WTC11 (cell line): ENCODE data around the gene KCTD1. TPM values are rescaled to one million over a fixed set of nuclear protein-coding genes. Genes with fewer than 3 reads are reported as not detected.

Experiments
- ATAC-seq: fragments of 200-7000 bp; cut with Tn5 transposase; 2 replicates; pipeline ENCODE4 v1.10.0; 2021; ENCODE audit warnings: mild to moderate bottlenecking, moderate library complexity
- CTCF ChIA-PET: fragments of 300-600 bp; sonication (Branson Sonifier 250); formaldehyde crosslinking; loops from one replicate; lab custom pipeline; 2021; ENCODE audit warnings: antibody characterized with exemption; lab: Charles Lee
- POLR2A ChIA-PET: fragments of 350-600 bp; sonication (Branson Sonifier 250); formaldehyde crosslinking; loops from one replicate; lab custom pipeline; 2021; ENCODE audit warnings: antibody characterized with exemption; lab: Charles Lee
- DNase-seq: peaks from one replicate; pipeline ENCODE4 v3.0.0; 2021; ENCODE audit warnings: low spot score
- H3K27ac Mint-ChIP-seq: 2 replicates; pipeline ENCODE4 v1.8.0; 2021; ENCODE audit warnings: mixed read lengths
- H3K27me3 Mint-ChIP-seq: 2 replicates; pipeline ENCODE4 v1.8.0; 2021; ENCODE audit warnings: low read depth, mild to moderate bottlenecking, moderate library complexity, mixed read lengths
- H3K36me3 Mint-ChIP-seq: 2 replicates; pipeline ENCODE4 v1.8.0; 2021; ENCODE audit warnings: mixed read lengths
- H3K4me1 Mint-ChIP-seq: 2 replicates; pipeline ENCODE4 v1.8.0; 2022; ENCODE audit warnings: mixed read lengths
- H3K4me3 Mint-ChIP-seq: 2 replicates; pipeline ENCODE4 v1.8.0; 2021; ENCODE audit warnings: mild to moderate bottlenecking, moderate library complexity, mixed read lengths
- H3K9me3 Mint-ChIP-seq: 2 replicates; pipeline ENCODE4 v1.8.0; 2021; ENCODE audit warnings: mixed read lengths
- CBFB ChIP-seq: sonication (generic); formaldehyde crosslinking; IDR thresholded peaks from 2 replicates; pipeline ENCODE4 v1.8.1; 2022; ENCODE audit warnings: mild to moderate bottlenecking, low read depth, missing genetic modification reagents
- CREB1 ChIP-seq: sonication (generic); formaldehyde crosslinking; IDR thresholded peaks from 2 replicates; pipeline ENCODE4 v1.8.0; 2023; ENCODE audit warnings: mild to moderate bottlenecking, missing genetic modification reagents
- ETV6 ChIP-seq: sonication (generic); formaldehyde crosslinking; IDR thresholded peaks from 2 replicates; pipeline ENCODE4 v1.8.1; 2022; ENCODE audit warnings: mild to moderate bottlenecking, missing genetic modification reagents
- FOXK1 ChIP-seq: sonication (generic); formaldehyde crosslinking; IDR thresholded peaks from 2 replicates; pipeline ENCODE4 v1.8.0; 2022; ENCODE audit warnings: mild to moderate bottlenecking, moderate library complexity, missing genetic modification reagents
- IRF2 ChIP-seq: sonication (generic); formaldehyde crosslinking; IDR thresholded peaks from 2 replicates; pipeline ENCODE4 v1.8.0; 2022; ENCODE audit warnings: low read depth, missing genetic modification reagents, borderline replicate concordance
- MYBL2 ChIP-seq: sonication (generic); formaldehyde crosslinking; IDR thresholded peaks from 2 replicates; pipeline ENCODE4 v1.8.1; 2023; ENCODE audit warnings: mild to moderate bottlenecking, moderate library complexity, missing genetic modification reagents
- NFE2L1 ChIP-seq: sonication (generic); formaldehyde crosslinking; IDR thresholded peaks from 2 replicates; pipeline ENCODE4 v1.8.1; 2023; ENCODE audit warnings: missing genetic modification reagents
- NFYB ChIP-seq: sonication (generic); formaldehyde crosslinking; conservative IDR thresholded peaks from 2 replicates; pipeline ENCODE4 v1.8.0; 2022; ENCODE audit warnings: low read depth, missing genetic modification reagents
- RELA ChIP-seq: sonication (generic); formaldehyde crosslinking; IDR thresholded peaks from 2 replicates; pipeline ENCODE4 v1.8.1; 2022; ENCODE audit warnings: missing genetic modification reagents, mild to moderate bottlenecking, borderline replicate concordance
- SP1 ChIP-seq: sonication (generic); formaldehyde crosslinking; conservative IDR thresholded peaks from 2 replicates; pipeline ENCODE4 v1.8.1; 2022; ENCODE audit warnings: missing genetic modification reagents
- TCF7 ChIP-seq: sonication (generic); formaldehyde crosslinking; IDR thresholded peaks from 2 replicates; pipeline ENCODE4 v1.8.0; 2022; ENCODE audit warnings: mild to moderate bottlenecking, low read depth, missing genetic modification reagents, moderate library complexity
- TEAD1 ChIP-seq: sonication (generic); formaldehyde crosslinking; IDR thresholded peaks from 2 replicates; pipeline ENCODE4 v1.8.0; 2022; ENCODE audit warnings: mild to moderate bottlenecking, missing genetic modification reagents
- TP53 ChIP-seq: sonication (generic); formaldehyde crosslinking; IDR thresholded peaks from 2 replicates; pipeline ENCODE4 v1.8.1; 2023; ENCODE audit warnings: mild to moderate bottlenecking, missing genetic modification reagents
- USF1 ChIP-seq: sonication (generic); formaldehyde crosslinking; IDR thresholded peaks from 2 replicates; pipeline ENCODE4 v1.8.0; 2022; ENCODE audit warnings: mild to moderate bottlenecking, missing genetic modification reagents
- ZBTB21 ChIP-seq: sonication (generic); formaldehyde crosslinking; IDR thresholded peaks from 2 replicates; pipeline ENCODE4 v1.8.1; 2023; ENCODE audit warnings: mild to moderate bottlenecking, missing genetic modification reagents, borderline replicate concordance
- ZNF121 ChIP-seq: sonication (generic); formaldehyde crosslinking; IDR thresholded peaks from 2 replicates; pipeline ENCODE4 v1.8.0; 2023; ENCODE audit warnings: missing genetic modification reagents
- ZNF138 ChIP-seq: sonication (generic); formaldehyde crosslinking; conservative IDR thresholded peaks from 2 replicates; pipeline ENCODE4 v1.8.1; 2022; ENCODE audit warnings: mild to moderate bottlenecking, moderate library complexity, missing genetic modification reagents
- ZNF317 ChIP-seq: sonication (generic); formaldehyde crosslinking; IDR thresholded peaks from 2 replicates; pipeline ENCODE4 v1.8.1; 2023; ENCODE audit warnings: low read depth, mild to moderate bottlenecking, moderate library complexity, missing genetic modification reagents, borderline replicate concordance
- ZNF416 ChIP-seq: fragments of 250-450 bp; sonication (Bioruptor Pico); IDR thresholded peaks from 2 replicates; pipeline ENCODE4 v1.9.0; 2021; ENCODE audit warnings: mild to moderate bottlenecking, inconsistent platforms
- ZNF512 ChIP-seq: sonication (generic); formaldehyde crosslinking; IDR thresholded peaks from 2 replicates; pipeline ENCODE4 v1.8.1; 2022; ENCODE audit warnings: missing genetic modification reagents, borderline replicate concordance
- total RNA-seq: library from RNA; stranded (reverse); gene quantifications from 3 replicates; pipeline ENCODE4 v1.2.3, GENCODE V29; 2021
- TF ChIP-seq, protein P1 (sequence below): sonication (generic); formaldehyde crosslinking; IDR thresholded peaks from 2 replicates; pipeline ENCODE4 v1.8.0; 2022; ENCODE audit warnings: mild to moderate bottlenecking, missing genetic modification reagents
- TF ChIP-seq, protein P2 (sequence below): sonication (generic); formaldehyde crosslinking; conservative IDR thresholded peaks from 2 replicates; pipeline ENCODE4 v1.8.1; 2022; ENCODE audit warnings: mild to moderate bottlenecking, missing genetic modification reagents
- TF ChIP-seq, protein P3 (sequence below): fragments of 200-600 bp; IDR thresholded peaks from 2 replicates; pipeline ENCODE4 v1.8.0; 2022; ENCODE audit warnings: antibody characterized with exemption
- TF ChIP-seq, protein P4 (sequence below): sonication (generic); formaldehyde crosslinking; IDR thresholded peaks from 2 replicates; pipeline ENCODE4 v1.8.0; 2022; ENCODE audit warnings: mild to moderate bottlenecking, missing genetic modification reagents

Gene KCTD1
- total RNA-seq, 1 experiment from 2014 or later, result 23.3 TPM

- Mint-ChIP-seq H3K36me3 (peaks cover 18% of the 10 kb centered on the region), H3K9me3 (no peaks in the 10 kb centered on the region), H3K27ac (0 out of 2 replicates have a peak overlapping the region, but pooled peaks have one; percentile 10), H3K27me3 (peaks cover 9% of the 10 kb centered on the region; the same call in 1 of the 2 replicates), H3K4me3 (no peak overlapping the region), H3K4me1 (peaks cover 28% of the 10 kb centered on the region)
- TF ChIP-seq ZNF416 (no peak), RELA (CRISPR knock-in tag) (no peak), TP53 (CRISPR knock-in tag) (no peak), FOXK1 (no peak), NFYB (CRISPR knock-in tag) (no peak)
- TF ChIP-seq, protein P1, sequence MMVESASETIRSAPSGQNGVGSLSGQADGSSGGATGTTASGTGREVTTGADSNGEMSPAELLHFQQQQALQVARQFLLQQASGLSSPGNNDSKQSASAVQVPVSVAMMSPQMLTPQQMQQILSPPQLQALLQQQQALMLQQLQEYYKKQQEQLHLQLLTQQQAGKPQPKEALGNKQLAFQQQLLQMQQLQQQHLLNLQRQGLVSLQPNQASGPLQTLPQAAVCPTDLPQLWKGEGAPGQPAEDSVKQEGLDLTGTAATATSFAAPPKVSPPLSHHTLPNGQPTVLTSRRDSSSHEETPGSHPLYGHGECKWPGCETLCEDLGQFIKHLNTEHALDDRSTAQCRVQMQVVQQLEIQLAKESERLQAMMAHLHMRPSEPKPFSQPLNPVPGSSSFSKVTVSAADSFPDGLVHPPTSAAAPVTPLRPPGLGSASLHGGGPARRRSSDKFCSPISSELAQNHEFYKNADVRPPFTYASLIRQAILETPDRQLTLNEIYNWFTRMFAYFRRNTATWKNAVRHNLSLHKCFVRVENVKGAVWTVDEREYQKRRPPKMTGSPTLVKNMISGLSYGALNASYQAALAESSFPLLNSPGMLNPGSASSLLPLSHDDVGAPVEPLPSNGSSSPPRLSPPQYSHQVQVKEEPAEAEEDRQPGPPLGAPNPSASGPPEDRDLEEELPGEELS (CRISPR knock-in tag), result no peak
- CTCF ChIA-PET, result interaction anchor here (0.6 to 3.8 kb wide), 4 partner anchors 10 to 367 kb away, joined by 3 to 18 read pairs (median 7); partner anchors contain the start of gene KCTD1
- POLR2A ChIA-PET, result no interaction called here
- no peak for ATAC-seq
- no peak for DNase-seq
These were observed 89.7 kb downstream of the KCTD1 start for GRCh38 chr18:26458526-26459232.

GRCh38 chr18:26457611-26458353 is 90.6 kb downstream of the KCTD1 start:
- Mint-ChIP-seq H3K36me3 (peaks cover 18% of the 10 kb centered on the region), H3K4me3 (no peak overlapping the region), H3K27me3 (peaks cover 9% of the 10 kb centered on the region; the same call in 1 of the 2 replicates), H3K9me3 (no peaks in the 10 kb centered on the region), H3K4me1 (peaks cover 28% of the 10 kb centered on the region), H3K27ac (peak overlapping the region; percentile 89)
- peak; percentile 90 for DNase-seq
- POLR2A ChIA-PET, result interaction anchor here (0.6 to 1.2 kb wide), 2 partner anchors 90 to 1321 kb away, joined by 3 to 4 read pairs; no protein-coding TSS in a partner anchor
- CTCF ChIA-PET, result interaction anchor here (0.7 to 3.8 kb wide), 10 partner anchors 11 to 548 kb away, joined by 3 to 23 read pairs (median 4); partner anchors contain the start of gene KCTD1
- peak; percentile 97 for ATAC-seq
- TF ChIP-seq TEAD1 (CRISPR knock-in tag) (0 out of 2 replicates have a peak, but pooled peaks have one; percentile 43), CREB1 (0 out of 2 replicates have a peak, but pooled peaks have one; percentile 25), ZNF317 (no peak), ZNF138 (CRISPR knock-in tag) (0 out of 2 replicates have a peak, but pooled peaks have one; percentile 38), ETV6 (CRISPR knock-in tag) (0 out of 2 replicates have a peak, but pooled peaks have one; percentile 66), NFE2L1 (CRISPR knock-in tag) (peak; percentile 79; the same call in 1 of the 2 replicates), ZNF121 (CRISPR knock-in tag) (peak; percentile 88), ZBTB21 (peak; percentile 56; the same call in 1 of the 2 replicates), SP1 (CRISPR knock-in tag) (peak; percentile 57; the same call in 1 of the 2 replicates), USF1 (CRISPR knock-in tag) (peak; percentile 31; the same call in 1 of the 2 replicates), FOXK1 (no peak), CBFB (CRISPR knock-in tag) (no peak), MYBL2 (CRISPR knock-in tag) (peak; percentile 55; the same call in 1 of the 2 replicates), ZNF512 (0 out of 2 replicates have a peak, but pooled peaks have one; percentile 10), TP53 (CRISPR knock-in tag) (peak; percentile 85; the same call in 1 of the 2 replicates), TCF7 (CRISPR knock-in tag) (no peak), IRF2 (CRISPR knock-in tag) (no peak)
- TF ChIP-seq, protein P2, sequence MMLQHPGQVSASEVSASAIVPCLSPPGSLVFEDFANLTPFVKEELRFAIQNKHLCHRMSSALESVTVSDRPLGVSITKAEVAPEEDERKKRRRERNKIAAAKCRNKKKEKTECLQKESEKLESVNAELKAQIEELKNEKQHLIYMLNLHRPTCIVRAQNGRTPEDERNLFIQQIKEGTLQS, result no peak
- TF ChIP-seq, protein P3, sequence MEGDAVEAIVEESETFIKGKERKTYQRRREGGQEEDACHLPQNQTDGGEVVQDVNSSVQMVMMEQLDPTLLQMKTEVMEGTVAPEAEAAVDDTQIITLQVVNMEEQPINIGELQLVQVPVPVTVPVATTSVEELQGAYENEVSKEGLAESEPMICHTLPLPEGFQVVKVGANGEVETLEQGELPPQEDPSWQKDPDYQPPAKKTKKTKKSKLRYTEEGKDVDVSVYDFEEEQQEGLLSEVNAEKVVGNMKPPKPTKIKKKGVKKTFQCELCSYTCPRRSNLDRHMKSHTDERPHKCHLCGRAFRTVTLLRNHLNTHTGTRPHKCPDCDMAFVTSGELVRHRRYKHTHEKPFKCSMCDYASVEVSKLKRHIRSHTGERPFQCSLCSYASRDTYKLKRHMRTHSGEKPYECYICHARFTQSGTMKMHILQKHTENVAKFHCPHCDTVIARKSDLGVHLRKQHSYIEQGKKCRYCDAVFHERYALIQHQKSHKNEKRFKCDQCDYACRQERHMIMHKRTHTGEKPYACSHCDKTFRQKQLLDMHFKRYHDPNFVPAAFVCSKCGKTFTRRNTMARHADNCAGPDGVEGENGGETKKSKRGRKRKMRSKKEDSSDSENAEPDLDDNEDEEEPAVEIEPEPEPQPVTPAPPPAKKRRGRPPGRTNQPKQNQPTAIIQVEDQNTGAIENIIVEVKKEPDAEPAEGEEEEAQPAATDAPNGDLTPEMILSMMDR, result peak; percentile 81
- TF ChIP-seq, protein P4, sequence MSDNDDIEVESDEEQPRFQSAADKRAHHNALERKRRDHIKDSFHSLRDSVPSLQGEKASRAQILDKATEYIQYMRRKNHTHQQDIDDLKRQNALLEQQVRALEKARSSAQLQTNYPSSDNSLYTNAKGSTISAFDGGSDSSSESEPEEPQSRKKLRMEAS (CRISPR knock-in tag), result peak; percentile 93
